Activated CD8-positive, alpha-beta T cell treated with anti-CD3 and anti-CD28 coated beads for 36 hours (primary cell): ENCODE measurements around the gene DGCR2. TPM values are rescaled to one million over a fixed set of nuclear protein-coding genes. Genes with fewer than 3 reads are reported as not detected.
"Not testable (repeated sequence)": the region's sequence is repeated elsewhere in the genome, so short reads cannot be mapped to it uniquely, and the experiment has no call there.

Experiments used
- ATAC-seq: fragments of 200-7000 bp; cut with Tn5 transposase; one replicate; pipeline ENCODE4 v1.10.0; 2021; ENCODE audit warnings: mild to moderate bottlenecking, moderate library complexity
- CTCF ChIA-PET: fragments of 350-600 bp; sonication (Branson Sonifier 250); formaldehyde crosslinking; loops from one replicate; lab custom pipeline; 2021; ENCODE audit warnings: antibody characterized with exemption; lab: Charles Lee
- POLR2A ChIA-PET: fragments of 350-600 bp; sonication (Branson Sonifier 250); formaldehyde crosslinking; loops from one replicate; lab custom pipeline; 2021; ENCODE audit warnings: antibody characterized with exemption; lab: Charles Lee
- DNase-seq: peaks from one replicate; pipeline ENCODE4 v3.0.0-alpha.2; 2020
- H3K27ac Mint-ChIP-seq: one replicate; pipeline ENCODE4 v1.8.0; 2021; ENCODE audit warnings: mild to moderate bottlenecking, mixed read lengths
- H3K27me3 Mint-ChIP-seq: one replicate; pipeline ENCODE4 v1.8.0; 2021; ENCODE audit warnings: mixed read lengths
- H3K36me3 Mint-ChIP-seq: one replicate; pipeline ENCODE4 v1.8.0; 2021; ENCODE audit warnings: low read depth, mixed read lengths
- H3K4me1 Mint-ChIP-seq: one replicate; pipeline ENCODE4 v1.8.0; 2021; ENCODE audit warnings: low read depth, mixed read lengths
- H3K4me3 Mint-ChIP-seq: one replicate; pipeline ENCODE4 v1.8.0; 2021; ENCODE audit warnings: mild to moderate bottlenecking, moderate library complexity, mixed read lengths
- H3K9me3 Mint-ChIP-seq: one replicate; pipeline ENCODE4 v1.8.0; 2021; ENCODE audit warnings: mixed read lengths
- intact Hi-C: fragments of 100-400 bp; cut with micrococcal nuclease; formaldehyde crosslinking; loops from one replicate; pipeline ENCODE4 v1.10.0; 2022
- total RNA-seq, 2 experiments: library from RNA; stranded (reverse); gene quantifications; one replicate each; pipeline ENCODE4 v1.2.3, GENCODE V29; 2021
- TF ChIP-seq, protein P1 (sequence below): fragments of 200-600 bp; IDR thresholded peaks from one replicate; pipeline ENCODE4 v1.8.0; 2022; ENCODE audit warnings: antibody characterized with exemption, mild to moderate bottlenecking

The DGCR2 gene
- total RNA-seq, 2 experiments from 2014 or later: 18.0 to 20.0 TPM

DNA sequence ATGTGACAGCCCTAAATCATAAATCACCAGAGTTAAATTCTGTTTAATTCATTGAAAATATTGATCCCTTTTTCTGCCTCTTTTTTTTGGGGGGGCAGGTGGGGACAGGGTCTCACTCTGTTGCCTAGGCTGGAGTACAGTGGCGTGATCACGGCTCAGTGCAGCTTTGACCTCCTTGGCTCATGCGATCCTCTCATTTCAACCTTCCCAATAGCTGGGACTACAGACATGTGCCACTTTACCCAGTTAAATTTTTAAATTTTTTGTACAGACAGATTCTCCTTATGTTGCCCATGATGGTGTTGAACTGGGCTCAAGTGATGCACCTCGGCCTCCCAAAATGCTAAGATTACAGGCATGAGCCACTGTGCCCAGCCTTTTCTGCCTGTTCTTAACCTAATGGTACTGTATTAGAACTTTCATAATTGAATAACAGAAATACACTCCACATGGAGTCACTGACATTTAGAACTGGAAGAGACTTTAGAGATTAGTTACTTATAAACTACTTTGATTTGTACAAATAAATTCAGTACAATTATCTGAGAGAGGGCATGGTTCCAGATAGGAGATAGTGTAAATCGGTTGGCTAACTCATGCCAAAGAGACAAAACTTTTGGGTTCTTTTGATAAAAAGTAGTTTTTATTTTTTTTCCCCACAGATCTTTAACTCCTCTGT, 109.8 kb downstream of the DGCR2 start:
- CTCF ChIA-PET: no interaction called here
- H3K36me3 Mint-ChIP-seq: no peaks in the 10 kb centered on the region
- intact Hi-C loops: no loop called here
- H3K9me3 Mint-ChIP-seq: no peaks in the 10 kb centered on the region
- ATAC-seq (no peak), DNase-seq (no peak)
- no peak overlapping the region for H3K4me3 Mint-ChIP-seq
- no peak overlapping the region for H3K27ac Mint-ChIP-seq
- H3K27me3 Mint-ChIP-seq: peaks cover 20% of the 10 kb centered on the region
- no peaks in the 10 kb centered on the region for H3K4me1 Mint-ChIP-seq
- TF ChIP-seq, protein P1, sequence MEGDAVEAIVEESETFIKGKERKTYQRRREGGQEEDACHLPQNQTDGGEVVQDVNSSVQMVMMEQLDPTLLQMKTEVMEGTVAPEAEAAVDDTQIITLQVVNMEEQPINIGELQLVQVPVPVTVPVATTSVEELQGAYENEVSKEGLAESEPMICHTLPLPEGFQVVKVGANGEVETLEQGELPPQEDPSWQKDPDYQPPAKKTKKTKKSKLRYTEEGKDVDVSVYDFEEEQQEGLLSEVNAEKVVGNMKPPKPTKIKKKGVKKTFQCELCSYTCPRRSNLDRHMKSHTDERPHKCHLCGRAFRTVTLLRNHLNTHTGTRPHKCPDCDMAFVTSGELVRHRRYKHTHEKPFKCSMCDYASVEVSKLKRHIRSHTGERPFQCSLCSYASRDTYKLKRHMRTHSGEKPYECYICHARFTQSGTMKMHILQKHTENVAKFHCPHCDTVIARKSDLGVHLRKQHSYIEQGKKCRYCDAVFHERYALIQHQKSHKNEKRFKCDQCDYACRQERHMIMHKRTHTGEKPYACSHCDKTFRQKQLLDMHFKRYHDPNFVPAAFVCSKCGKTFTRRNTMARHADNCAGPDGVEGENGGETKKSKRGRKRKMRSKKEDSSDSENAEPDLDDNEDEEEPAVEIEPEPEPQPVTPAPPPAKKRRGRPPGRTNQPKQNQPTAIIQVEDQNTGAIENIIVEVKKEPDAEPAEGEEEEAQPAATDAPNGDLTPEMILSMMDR: no peak
- POLR2A ChIA-PET: no interaction called here

DNA sequence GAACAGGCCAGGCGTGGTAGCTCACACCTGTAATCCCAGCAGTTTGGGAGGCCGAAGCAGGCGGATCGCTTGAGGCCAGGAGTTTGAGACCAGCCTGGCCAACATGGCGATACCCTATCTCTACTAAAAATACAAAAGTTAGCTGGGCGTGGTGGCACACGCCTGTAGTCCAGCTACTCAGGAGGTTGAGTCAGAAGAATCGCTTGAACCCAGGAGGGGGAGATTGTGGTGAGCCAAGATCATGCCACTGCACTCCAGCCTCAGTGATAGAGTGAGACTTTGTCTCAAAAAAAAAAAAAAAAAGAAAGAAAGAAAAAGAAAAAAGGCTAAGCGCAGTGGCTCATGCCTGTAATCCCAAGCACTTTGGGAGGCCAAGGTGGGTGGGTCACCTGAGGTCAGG, 110.6 kb downstream of the DGCR2 start:
- DNase-seq, H3K4me1 Mint-ChIP-seq, ATAC-seq, intact Hi-C loops, H3K4me3 Mint-ChIP-seq, H3K27ac Mint-ChIP-seq, H3K36me3 Mint-ChIP-seq, H3K9me3 Mint-ChIP-seq, POLR2A ChIA-PET: not testable (repeated sequence)
- CTCF ChIA-PET: interaction anchor here (0.5 kb wide), 1 partner anchor 9 kb away, joined by 3 read pairs; no protein-coding TSS in a partner anchor
- peaks cover 19% of the 10 kb centered on the region for H3K27me3 Mint-ChIP-seq

DNA sequence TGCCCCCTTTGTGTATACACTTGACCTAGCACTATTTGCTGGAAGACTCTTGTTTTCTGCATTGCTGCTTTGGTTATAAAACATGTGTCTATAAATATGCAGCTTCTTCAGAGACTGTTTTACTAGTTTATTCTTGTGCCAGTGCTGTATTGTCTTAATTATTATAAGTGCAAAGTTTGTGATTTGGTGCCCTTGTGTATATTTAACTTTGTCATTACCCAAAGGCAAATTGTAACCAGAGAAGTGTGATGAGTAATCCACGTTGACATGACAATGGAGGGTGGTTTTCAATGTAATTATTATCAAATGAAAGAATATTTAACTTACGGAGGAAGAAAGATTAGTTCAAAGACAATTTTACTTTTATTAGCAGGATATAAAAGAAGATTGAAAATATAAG, 111.1 kb downstream of the DGCR2 start:
- Mint-ChIP-seq H3K27me3 (peaks cover 19% of the 10 kb centered on the region), H3K9me3 (no peaks in the 10 kb centered on the region), H3K4me3 (no peak overlapping the region), H3K27ac (no peak overlapping the region), H3K4me1 (no peaks in the 10 kb centered on the region), H3K36me3 (no peaks in the 10 kb centered on the region)
- intact Hi-C loops: no loop called here
- POLR2A ChIA-PET: no interaction called here
- ATAC-seq (no peak), DNase-seq (no peak)
- TF ChIP-seq, protein P1: no peak
- CTCF ChIA-PET: no interaction called here

DNA sequence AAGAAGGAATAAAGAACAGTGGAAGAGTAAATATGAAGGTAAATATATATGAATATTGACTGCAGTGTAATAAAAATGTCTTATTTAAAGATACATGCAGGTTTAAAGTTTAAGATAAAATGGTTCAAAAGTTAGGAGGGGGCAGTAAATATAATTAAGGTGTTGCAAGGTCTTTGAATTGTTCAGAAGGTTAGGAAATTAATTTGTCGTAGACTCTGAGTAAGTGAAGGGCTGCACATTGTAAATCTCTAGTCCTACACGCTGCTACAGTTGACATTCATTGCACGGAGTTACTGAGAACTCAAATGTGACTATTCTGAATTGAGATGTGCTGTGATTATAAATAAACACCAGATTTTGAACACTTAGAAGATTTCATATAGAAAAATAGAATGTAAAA, 116.3 kb downstream of the DGCR2 start:
- Mint-ChIP-seq H3K9me3 (no peaks in the 10 kb centered on the region), H3K36me3 (no peaks in the 10 kb centered on the region), H3K4me3 (no peak overlapping the region), H3K4me1 (no peaks in the 10 kb centered on the region), H3K27me3 (peaks cover 13% of the 10 kb centered on the region), H3K27ac (no peak overlapping the region)
- POLR2A ChIA-PET: no interaction called here
- intact Hi-C loops: no loop called here
- DNase-seq (no peak), ATAC-seq (no peak)
- CTCF ChIA-PET: no interaction called here
- TF ChIP-seq, protein P1: no peak

DNA sequence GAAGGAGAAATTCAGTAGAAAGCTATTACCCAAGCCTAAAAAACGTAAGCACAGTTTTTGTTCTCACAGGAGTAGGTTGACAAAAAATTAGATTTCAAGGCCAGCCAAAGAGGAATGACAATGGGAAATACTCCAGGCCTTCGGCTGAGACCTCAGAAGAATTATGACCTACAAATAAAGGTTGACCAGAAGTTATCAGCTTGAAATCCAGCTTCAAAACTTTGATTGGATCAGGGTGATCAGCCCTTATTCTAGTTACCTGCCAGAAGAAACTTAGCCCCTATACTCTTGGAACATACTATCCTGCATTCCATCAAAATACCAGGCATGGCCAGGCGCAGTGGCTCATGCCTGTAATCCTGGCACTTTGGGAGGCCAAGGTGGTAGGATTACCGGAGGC, 117.7 kb downstream of the DGCR2 start:
- peaks cover 11% of the 10 kb centered on the region for H3K27me3 Mint-ChIP-seq
- POLR2A ChIA-PET: no interaction called here

More for the DNA sequence above, 117.7 kb downstream of the DGCR2 start:
- Mint-ChIP-seq H3K4me3 (no peak overlapping the region), H3K4me1 (no peaks in the 10 kb centered on the region), H3K36me3 (no peaks in the 10 kb centered on the region), H3K9me3 (no peaks in the 10 kb centered on the region), H3K27ac (no peak overlapping the region)
- DNase-seq: no peak
- CTCF ChIA-PET: no interaction called here
- no peak for ATAC-seq
- TF ChIP-seq, protein P1: no peak
- intact Hi-C loops: no loop called here
